T-helper 2 cell treated with Interferon-gamma antibody and Interleukin-4, amounts not matched to agents 100 ng/mL and 5 ng/mL, for 36 hours (primary cell): ENCODE data around the gene ESYT1. TPM values are rescaled to one million over a fixed set of nuclear protein-coding genes. Genes with fewer than 3 reads are reported as not detected.

Source experiments
- intact Hi-C: fragments of 100-400 bp; cut with micrococcal nuclease; formaldehyde crosslinking; loops from one replicate; pipeline ENCODE4 v1.15.1; 2023
- total RNA-seq: library from RNA; stranded (reverse); gene quantifications from 2 replicates; pipeline ENCODE4 v1.2.3, GENCODE V29; 2022

Gene ESYT1
- total RNA-seq, 1 donor from 2014 or later: 362 TPM

- intact Hi-C loops: loop anchor here (1.0 to 2.0 kb wide), 10 partner anchors 14 to 287 kb away; partner anchors contain the start of genes DNAJC14, MYL6, RPS26 and SARNP
Observed at GRCh38 chr12:56104109-56104814, 23.8 kb upstream of the ESYT1 start, which contains the start of gene PA2G4. PA2G4 (plus strand) TSS chr12:56104559; CDS start chr12:56104738, 179 bp downstream.

GRCh38 chr12:56104815-56105608 lies 23.1 kb upstream of the ESYT1 start:
- intact Hi-C loops: loop anchor here (1.0 to 2.0 kb wide), 10 partner anchors 13 to 288 kb away; partner anchors contain the start of genes DNAJC14, MYL6, RPS26 and SARNP

- intact Hi-C loops: loop anchor here (2.0 kb wide), 1 partner anchor 53 kb away; the partner anchor contains the start of gene MYL6
Observed at GRCh38 chr12:56105609-56105902, 22.5 kb upstream of the ESYT1 start.

GRCh38 chr12:56107242-56107641 lies 20.8 kb upstream of the ESYT1 start:
- intact Hi-C loops: no loop called here

- intact Hi-C loops: no loop called here
Observed at GRCh38 chr12:56110571-56110970, 17.5 kb upstream of the ESYT1 start.

- intact Hi-C loops: no loop called here
Observed at GRCh38 chr12:56114084-56114483, 14.0 kb upstream of the ESYT1 start.

- intact Hi-C loops: loop anchor here (5.0 kb wide), 3 partner anchors 298 to 572 kb away; partner anchors contain the start of genes ORMDL2, PTGES3 and SARNP
Observed at GRCh38 chr12:56115329-56115728, 12.7 kb upstream of the ESYT1 start.

- intact Hi-C loops: loop anchor here (1.0 to 5.0 kb wide), 7 partner anchors 69 to 571 kb away; partner anchors contain the start of genes ORMDL2, PTGES3, RPS26 and SARNP
Observed at GRCh38 chr12:56116267-56117081, 11.6 kb upstream of the ESYT1 start, which contains the start of gene RPL41. RPL41 (plus strand) TSS chr12:56116633.

- intact Hi-C loops: loop anchor here (2.0 to 5.0 kb wide), 4 partner anchors 144 to 570 kb away; partner anchors contain the start of genes ORMDL2, PTGES3 and SARNP
Observed at GRCh38 chr12:56117082-56117706, 10.9 kb upstream of the ESYT1 start.

GRCh38 chr12:56117778-56118687 lies 10.0 kb upstream of the ESYT1 start, which contains the start of gene ZC3H10:
ZC3H10 (plus strand) TSS chr12:56118266; CDS start chr12:56120563, 2,297 bp downstream.
- intact Hi-C loops: loop anchor here (1.0 to 5.0 kb wide), 14 partner anchors 8 to 569 kb away; partner anchors contain the start of genes ANKRD52, COQ10A, CS and MYL6B

- intact Hi-C loops: loop anchor here (1.0 to 5.0 kb wide), 14 partner anchors 7 to 568 kb away; partner anchors contain the start of genes ANKRD52, COQ10A, CS and MYL6B
Observed at GRCh38 chr12:56118688-56119357, 9.2 kb upstream of the ESYT1 start.

GRCh38 chr12:56119361-56119796 lies 8.7 kb upstream of the ESYT1 start:
- intact Hi-C loops: loop anchor here (1.0 to 5.0 kb wide), 7 partner anchors 105 to 568 kb away; partner anchors contain the start of genes ANKRD52, COQ10A, NABP2 and ORMDL2

- intact Hi-C loops: no loop called here
Observed at GRCh38 chr12:56120158-56120846, 7.8 kb upstream of the ESYT1 start.

- intact Hi-C loops: no loop called here
Observed at GRCh38 chr12:56121204-56121870, 6.7 kb upstream of the ESYT1 start.

- intact Hi-C loops: no loop called here
Observed at GRCh38 chr12:56122637-56123036, 5.4 kb upstream of the ESYT1 start.

GRCh38 chr12:56124133-56124532 lies 3.9 kb upstream of the ESYT1 start:
- intact Hi-C loops: no loop called here

GRCh38 chr12:56126732-56127239 lies 1.3 kb upstream of the ESYT1 start:
- intact Hi-C loops: loop anchor here (1.0 to 5.0 kb wide), 5 partner anchors 8 to 321 kb away; partner anchors contain the start of genes CS, SMARCC2, TIMELESS and ZC3H10
